OCI-LY7 (cell line): ENCODE measurements around the gene ADSS1.

ENCODE experiments used
- EZH2phosphoT487 ChIP-seq: fragments of 200-600 bp; sonication (generic); IDR thresholded peaks from 2 replicates; pipeline ENCODE4 v1.6.1; 2018; ENCODE audit warnings: low read depth, borderline replicate concordance, mild to moderate bottlenecking, mixed run types, antibody characterized with exemption, low read length, moderate library complexity, mixed read lengths
- TF ChIP-seq, protein P1 (sequence below): fragments of 200-600 bp; sonication (generic); conservative IDR thresholded peaks from 2 replicates; pipeline ENCODE4 v1.5.1; 2014; ENCODE audit warnings: mild to moderate bottlenecking, antibody characterized with exemption, low read length, moderate library complexity, mixed read lengths

DNA sequence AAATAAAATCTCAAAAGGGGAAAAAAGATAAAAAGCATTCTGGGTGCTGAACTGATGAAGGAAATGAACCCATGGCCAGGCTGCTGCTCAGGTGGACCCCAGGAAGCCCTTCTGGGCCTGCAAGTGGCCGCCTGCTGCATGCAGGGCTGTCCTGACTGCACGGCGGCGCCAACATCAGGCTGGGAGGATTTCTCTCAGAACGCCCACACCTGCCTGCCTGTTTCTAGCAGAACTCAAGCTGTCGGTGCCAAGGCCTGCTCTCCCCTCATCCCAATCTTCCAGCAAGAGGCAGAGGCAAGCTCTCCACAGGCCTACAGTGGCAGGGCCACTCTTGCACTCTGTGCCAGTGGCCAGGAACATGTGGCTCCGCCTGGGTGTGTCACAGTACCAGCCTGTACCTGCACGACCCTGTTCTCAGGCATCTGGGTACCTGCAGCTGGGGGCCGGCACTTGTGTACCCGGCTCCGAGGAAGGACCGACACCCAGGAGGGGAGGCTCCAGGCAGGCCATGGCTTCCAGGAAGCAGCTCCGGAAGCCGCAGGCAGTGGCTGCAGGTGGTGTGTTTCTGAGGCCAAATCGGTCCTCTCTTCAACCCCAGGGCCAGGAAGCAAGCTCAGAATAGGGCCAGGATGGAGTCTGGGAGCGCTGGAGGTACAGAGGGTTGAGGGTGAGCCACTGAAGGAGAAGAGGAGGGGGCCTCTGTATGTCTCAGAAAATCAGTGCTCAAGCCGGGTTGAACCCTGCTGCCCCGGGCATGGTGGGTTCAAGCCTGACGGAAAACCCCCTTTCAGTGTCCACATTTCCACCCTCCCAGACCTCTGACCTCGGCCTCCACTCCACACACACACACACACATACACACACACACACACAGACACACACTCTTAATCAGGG lies 37.2 kb upstream of the ADSS1 start:
- TF ChIP-seq, protein P1, sequence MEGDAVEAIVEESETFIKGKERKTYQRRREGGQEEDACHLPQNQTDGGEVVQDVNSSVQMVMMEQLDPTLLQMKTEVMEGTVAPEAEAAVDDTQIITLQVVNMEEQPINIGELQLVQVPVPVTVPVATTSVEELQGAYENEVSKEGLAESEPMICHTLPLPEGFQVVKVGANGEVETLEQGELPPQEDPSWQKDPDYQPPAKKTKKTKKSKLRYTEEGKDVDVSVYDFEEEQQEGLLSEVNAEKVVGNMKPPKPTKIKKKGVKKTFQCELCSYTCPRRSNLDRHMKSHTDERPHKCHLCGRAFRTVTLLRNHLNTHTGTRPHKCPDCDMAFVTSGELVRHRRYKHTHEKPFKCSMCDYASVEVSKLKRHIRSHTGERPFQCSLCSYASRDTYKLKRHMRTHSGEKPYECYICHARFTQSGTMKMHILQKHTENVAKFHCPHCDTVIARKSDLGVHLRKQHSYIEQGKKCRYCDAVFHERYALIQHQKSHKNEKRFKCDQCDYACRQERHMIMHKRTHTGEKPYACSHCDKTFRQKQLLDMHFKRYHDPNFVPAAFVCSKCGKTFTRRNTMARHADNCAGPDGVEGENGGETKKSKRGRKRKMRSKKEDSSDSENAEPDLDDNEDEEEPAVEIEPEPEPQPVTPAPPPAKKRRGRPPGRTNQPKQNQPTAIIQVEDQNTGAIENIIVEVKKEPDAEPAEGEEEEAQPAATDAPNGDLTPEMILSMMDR: no peak
- TF ChIP-seq EZH2phosphoT487: no peak
